Osteocyte (in vitro differentiated cells): ENCODE measurements around the gene STAT4. TPM values are rescaled to one million over a fixed set of nuclear protein-coding genes. Genes with fewer than 3 reads are reported as not detected.

Source experiments
- DNase-seq: peaks from one replicate; pipeline ENCODE4 v3.0.0; 2021; ENCODE audit warnings: mixed read lengths; ENCODE audit not compliant: unreplicated experiment; ENCODE audit errors: extremely low spot score
- H3K27ac Mint-ChIP-seq: one replicate; pipeline ENCODE4 v1.8.0; 2021; ENCODE audit warnings: mild to moderate bottlenecking, mixed read lengths; ENCODE audit not compliant: unreplicated experiment
- H3K27me3 Mint-ChIP-seq: one replicate; pipeline ENCODE4 v1.8.0; 2021; ENCODE audit warnings: mixed read lengths; ENCODE audit not compliant: unreplicated experiment
- H3K36me3 Mint-ChIP-seq: one replicate; pipeline ENCODE4 v1.8.0; 2021; ENCODE audit warnings: mixed read lengths; ENCODE audit not compliant: unreplicated experiment
- H3K4me1 Mint-ChIP-seq: one replicate; pipeline ENCODE4 v1.8.0; 2021; ENCODE audit warnings: mixed read lengths; ENCODE audit not compliant: unreplicated experiment
- H3K4me3 Mint-ChIP-seq: one replicate; pipeline ENCODE4 v1.8.0; 2021; ENCODE audit warnings: mild to moderate bottlenecking, moderate library complexity, mixed read lengths; ENCODE audit not compliant: unreplicated experiment
- H3K9me3 Mint-ChIP-seq: one replicate; pipeline ENCODE4 v1.8.0; 2021; ENCODE audit warnings: mixed read lengths; ENCODE audit not compliant: unreplicated experiment
- total RNA-seq: library from RNA; stranded (reverse); gene quantifications from 2 replicates; pipeline ENCODE4 v1.2.1, GENCODE V29; 2021
- TF ChIP-seq, protein P1 (sequence below): fragments of 200-600 bp; sonication (generic); IDR thresholded peaks from 2 replicates; pipeline ENCODE4 v1.5.0; 2021; ENCODE audit warnings: antibody characterized with exemption, mild to moderate bottlenecking, moderate library complexity

The STAT4 gene
- total RNA-seq, 1 donor from 2014 or later: 1.3 TPM

- TF ChIP-seq, protein P1, sequence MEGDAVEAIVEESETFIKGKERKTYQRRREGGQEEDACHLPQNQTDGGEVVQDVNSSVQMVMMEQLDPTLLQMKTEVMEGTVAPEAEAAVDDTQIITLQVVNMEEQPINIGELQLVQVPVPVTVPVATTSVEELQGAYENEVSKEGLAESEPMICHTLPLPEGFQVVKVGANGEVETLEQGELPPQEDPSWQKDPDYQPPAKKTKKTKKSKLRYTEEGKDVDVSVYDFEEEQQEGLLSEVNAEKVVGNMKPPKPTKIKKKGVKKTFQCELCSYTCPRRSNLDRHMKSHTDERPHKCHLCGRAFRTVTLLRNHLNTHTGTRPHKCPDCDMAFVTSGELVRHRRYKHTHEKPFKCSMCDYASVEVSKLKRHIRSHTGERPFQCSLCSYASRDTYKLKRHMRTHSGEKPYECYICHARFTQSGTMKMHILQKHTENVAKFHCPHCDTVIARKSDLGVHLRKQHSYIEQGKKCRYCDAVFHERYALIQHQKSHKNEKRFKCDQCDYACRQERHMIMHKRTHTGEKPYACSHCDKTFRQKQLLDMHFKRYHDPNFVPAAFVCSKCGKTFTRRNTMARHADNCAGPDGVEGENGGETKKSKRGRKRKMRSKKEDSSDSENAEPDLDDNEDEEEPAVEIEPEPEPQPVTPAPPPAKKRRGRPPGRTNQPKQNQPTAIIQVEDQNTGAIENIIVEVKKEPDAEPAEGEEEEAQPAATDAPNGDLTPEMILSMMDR: no peak
- Mint-ChIP-seq H3K27ac (no peak overlapping the region), H3K9me3 (no peaks in the 10 kb centered on the region), H3K4me1 (peaks cover 9% of the 10 kb centered on the region), H3K27me3 (no peaks in the 10 kb centered on the region), H3K4me3 (no peak overlapping the region), H3K36me3 (no peaks in the 10 kb centered on the region)
- no peak for DNase-seq
Observed at GRCh38 chr2:191059308-191059707, 91.5 kb downstream of the STAT4 start.

GRCh38 chr2:191056228-191056627 lies 94.6 kb downstream of the STAT4 start:
- TF ChIP-seq, protein P1: no peak
- no peak overlapping the region for H3K4me3 Mint-ChIP-seq
- no peaks in the 10 kb centered on the region for H3K27me3 Mint-ChIP-seq
- H3K9me3 Mint-ChIP-seq: no peaks in the 10 kb centered on the region
- no peak for DNase-seq
- peaks cover 9% of the 10 kb centered on the region for H3K4me1 Mint-ChIP-seq
- no peak overlapping the region for H3K27ac Mint-ChIP-seq
- H3K36me3 Mint-ChIP-seq: no peaks in the 10 kb centered on the region

DNA sequence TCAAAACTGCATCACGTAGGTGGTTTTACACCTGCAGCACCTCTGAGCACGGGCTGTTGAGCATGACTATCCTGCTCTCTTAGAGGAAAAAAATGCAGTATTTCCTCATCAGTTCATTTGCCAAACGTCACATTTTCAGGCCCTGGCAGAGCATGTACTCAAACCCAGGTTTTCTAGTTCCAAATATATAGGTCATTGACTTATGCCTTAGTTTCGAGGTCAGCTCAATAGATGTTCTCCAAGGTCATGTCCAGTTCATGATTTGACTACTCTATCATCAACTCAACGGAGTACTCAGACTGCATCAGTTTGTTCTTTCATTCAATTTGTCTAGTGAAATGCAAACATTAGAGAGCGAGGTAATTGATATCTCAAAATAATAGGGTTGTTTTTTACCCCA lies 97.5 kb downstream of the STAT4 start:
- no peaks in the 10 kb centered on the region for H3K27me3 Mint-ChIP-seq
- no peak overlapping the region for H3K4me3 Mint-ChIP-seq
- no peak for DNase-seq
- peaks cover 11% of the 10 kb centered on the region for H3K4me1 Mint-ChIP-seq
- TF ChIP-seq, protein P1: no peak
- H3K9me3 Mint-ChIP-seq: no peaks in the 10 kb centered on the region
- no peaks in the 10 kb centered on the region for H3K36me3 Mint-ChIP-seq
- no peak overlapping the region for H3K27ac Mint-ChIP-seq

DNA sequence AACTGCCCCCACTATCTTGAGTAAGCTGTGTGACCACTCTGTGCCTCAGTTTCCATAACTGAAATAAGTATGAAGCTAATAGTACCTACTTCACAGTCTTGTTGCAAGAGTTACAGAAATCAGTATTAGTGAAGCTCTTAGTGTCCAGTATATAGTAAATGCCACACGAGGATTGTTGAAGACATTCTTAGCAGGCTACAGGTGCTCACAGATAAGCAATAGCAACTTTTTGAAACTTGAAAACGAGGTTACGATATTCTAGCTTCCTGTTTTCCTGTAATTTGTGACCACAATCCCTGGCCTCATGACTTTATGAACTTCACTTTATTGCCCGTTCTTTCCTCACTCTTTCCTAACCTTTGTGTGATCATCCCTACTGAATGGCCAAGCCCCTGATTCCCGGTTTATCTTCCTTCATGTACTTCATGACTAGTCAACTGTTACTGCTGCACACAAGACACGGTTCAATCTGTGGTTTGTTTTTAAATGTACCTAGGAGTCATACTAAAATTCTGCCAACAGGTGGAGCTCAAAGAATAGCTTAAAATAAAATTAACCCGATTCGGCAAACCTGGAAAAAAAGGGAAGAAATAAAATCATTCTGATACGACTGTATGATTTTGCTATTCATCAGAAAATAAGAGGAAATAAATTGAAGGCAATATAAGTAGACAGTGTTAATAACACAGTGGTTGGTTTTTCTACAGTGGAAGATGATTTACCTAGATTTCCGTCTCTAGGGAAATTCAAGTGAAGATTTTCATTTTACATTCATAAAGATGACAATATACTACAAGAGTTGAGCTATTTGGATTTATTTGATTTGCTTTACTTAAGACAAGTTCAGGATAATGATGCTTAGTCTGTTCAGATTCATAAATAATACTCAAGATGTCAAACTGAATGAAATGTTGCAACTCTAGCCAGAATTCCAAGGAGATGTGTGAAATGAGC lies 98.7 kb downstream of the STAT4 start:
- Mint-ChIP-seq H3K27ac (no peak overlapping the region), H3K27me3 (no peaks in the 10 kb centered on the region), H3K4me1 (peaks cover 20% of the 10 kb centered on the region), H3K4me3 (no peak overlapping the region), H3K36me3 (no peaks in the 10 kb centered on the region), H3K9me3 (no peaks in the 10 kb centered on the region)
- TF ChIP-seq, protein P1: peak; percentile 70
- DNase-seq: no peak

DNA sequence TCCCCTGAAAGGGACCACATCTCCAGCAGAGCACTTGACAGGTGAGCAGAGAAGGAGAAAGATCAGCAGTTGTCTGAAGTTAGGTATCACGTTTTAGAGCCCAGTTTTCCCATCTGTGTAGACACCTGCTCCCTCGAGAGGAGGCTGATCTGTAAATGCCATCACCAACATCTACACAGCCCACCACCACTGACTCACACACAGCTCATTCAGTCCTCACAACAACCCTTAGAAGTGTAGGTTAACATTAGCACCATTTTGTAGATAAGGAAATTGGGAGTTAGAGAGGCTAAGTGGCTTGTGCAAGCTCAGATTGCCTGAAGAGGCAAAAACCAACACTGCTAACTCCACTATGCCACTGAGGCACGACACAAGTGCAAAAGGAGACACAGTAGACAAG lies 99.6 kb downstream of the STAT4 start:
- Mint-ChIP-seq H3K4me3 (no peak overlapping the region), H3K27me3 (no peaks in the 10 kb centered on the region), H3K4me1 (peaks cover 18% of the 10 kb centered on the region), H3K27ac (no peak overlapping the region), H3K36me3 (no peaks in the 10 kb centered on the region), H3K9me3 (no peaks in the 10 kb centered on the region)
- DNase-seq: no peak
- TF ChIP-seq, protein P1: no peak
